Measurements from ENCODE around the gene ACD. TPM values are rescaled to one million over a fixed set of nuclear protein-coding genes. Genes with fewer than 3 reads are reported as not detected.

ACD gene
- total RNA-seq, 1 experiment from 2014 or later = 41.3 TPM

- no peak for TF ChIP-seq NR2C2 (CRISPR knock-in tag; IDR thresholded peaks at IDR 0.05)
- TF ChIP-seq, protein P1, sequence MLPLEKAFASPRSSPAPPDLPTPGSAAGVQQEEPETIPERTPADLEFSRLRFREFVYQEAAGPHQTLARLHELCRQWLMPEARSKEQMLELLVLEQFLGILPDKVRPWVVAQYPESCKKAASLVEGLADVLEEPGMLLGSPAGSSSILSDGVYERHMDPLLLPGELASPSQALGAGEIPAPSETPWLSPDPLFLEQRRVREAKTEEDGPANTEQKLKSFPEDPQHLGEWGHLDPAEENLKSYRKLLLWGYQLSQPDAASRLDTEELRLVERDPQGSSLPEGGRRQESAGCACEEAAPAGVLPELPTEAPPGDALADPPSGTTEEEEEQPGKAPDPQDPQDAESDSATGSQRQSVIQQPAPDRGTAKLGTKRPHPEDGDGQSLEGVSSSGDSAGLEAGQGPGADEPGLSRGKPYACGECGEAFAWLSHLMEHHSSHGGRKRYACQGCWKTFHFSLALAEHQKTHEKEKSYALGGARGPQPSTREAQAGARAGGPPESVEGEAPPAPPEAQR (CRISPR knock-in tag; IDR thresholded peaks at IDR 0.05) = no peak
- TF ChIP-seq, protein P2, sequence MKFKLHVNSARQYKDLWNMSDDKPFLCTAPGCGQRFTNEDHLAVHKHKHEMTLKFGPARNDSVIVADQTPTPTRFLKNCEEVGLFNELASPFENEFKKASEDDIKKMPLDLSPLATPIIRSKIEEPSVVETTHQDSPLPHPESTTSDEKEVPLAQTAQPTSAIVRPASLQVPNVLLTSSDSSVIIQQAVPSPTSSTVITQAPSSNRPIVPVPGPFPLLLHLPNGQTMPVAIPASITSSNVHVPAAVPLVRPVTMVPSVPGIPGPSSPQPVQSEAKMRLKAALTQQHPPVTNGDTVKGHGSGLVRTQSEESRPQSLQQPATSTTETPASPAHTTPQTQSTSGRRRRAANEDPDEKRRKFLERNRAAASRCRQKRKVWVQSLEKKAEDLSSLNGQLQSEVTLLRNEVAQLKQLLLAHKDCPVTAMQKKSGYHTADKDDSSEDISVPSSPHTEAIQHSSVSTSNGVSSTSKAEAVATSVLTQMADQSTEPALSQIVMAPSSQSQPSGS (CRISPR knock-in tag; IDR thresholded peaks at IDR 0.05; ENCODE audit: borderline replicate concordance, low read depth) = no peak
- TF ChIP-seq ZBTB21 (CRISPR knock-in tag; IDR thresholded peaks at IDR 0.05; ENCODE audit: borderline replicate concordance) = no peak
- TF ChIP-seq FOXJ3 (CRISPR knock-in tag; IDR thresholded peaks at IDR 0.05; ENCODE audit: borderline replicate concordance) = no peak
- TF ChIP-seq HMGA2 (CRISPR knock-in tag; IDR thresholded peaks at IDR 0.05) = no peak
These were observed 10.0 kb downstream of the ACD start (continued) for GRCh38 chr16:67650023-67650422.

GRCh38 chr16:67649494-67649931 lies 10.5 kb downstream of the ACD start:
- CTCF ChIA-PET = interaction anchor here (0.6 to 9.6 kb wide), 9 partner anchors 11 to 169 kb away, joined by 3 to 197 read pairs (median 13); partner anchors contain the start of genes ACD, ATP6V0D1, CTCF and PARD6A
- no peak overlapping the region for H3K27ac Mint-ChIP-seq
- POLR2A ChIA-PET = interaction anchor here (0.7 kb wide), 1 partner anchor 17 kb away, joined by 3 read pairs; the partner anchor contains the start of genes C16orf86 and ENKD1
- DNase-seq (ENCODE audit: low spot score) = peak; percentile 93
- H3K27me3 Mint-ChIP-seq (ENCODE audit: low read depth) = peaks cover 87% of the 10 kb centered on the region
- no peaks in the 10 kb centered on the region for H3K9me3 Mint-ChIP-seq
- TF ChIP-seq KAT7 (CRISPR knock-in tag; IDR thresholded peaks at IDR 0.05; ENCODE audit: borderline replicate concordance) = no peak
- TF ChIP-seq ESRRA (CRISPR knock-in tag; IDR thresholded peaks at IDR 0.05; ENCODE audit: borderline replicate concordance) = no peak
- TF ChIP-seq TCF7 (CRISPR knock-in tag; IDR thresholded peaks at IDR 0.05; ENCODE audit: low read depth) = no peak
- no peak for TF ChIP-seq PRRX2 (CRISPR knock-in tag; IDR thresholded peaks at IDR 0.05)
- TF ChIP-seq STAT6 (CRISPR knock-in tag; conservative IDR thresholded peaks at IDR 0.05; ENCODE audit: low read depth) = no peak
- TF ChIP-seq JUN (CRISPR knock-in tag; IDR thresholded peaks at IDR 0.05) = no peak
- no peak for TF ChIP-seq NFATC4 (CRISPR knock-in tag; IDR thresholded peaks at IDR 0.05)
- TF ChIP-seq CREM (CRISPR knock-in tag; IDR thresholded peaks at IDR 0.05) = no peak
- no peak for TF ChIP-seq HMGA2 (CRISPR knock-in tag; IDR thresholded peaks at IDR 0.05)
- TF ChIP-seq ZNF219 (CRISPR knock-in tag; IDR thresholded peaks at IDR 0.05; ENCODE audit: borderline replicate concordance) = no peak
- peak overlapping the region; percentile 52 for H3K4me3 Mint-ChIP-seq
- ATAC-seq = peak; percentile 77
- H3K36me3 Mint-ChIP-seq = no peaks in the 10 kb centered on the region; the same call in 1 of the 2 replicates
- H3K4me1 Mint-ChIP-seq = peaks cover 12% of the 10 kb centered on the region

DNA sequence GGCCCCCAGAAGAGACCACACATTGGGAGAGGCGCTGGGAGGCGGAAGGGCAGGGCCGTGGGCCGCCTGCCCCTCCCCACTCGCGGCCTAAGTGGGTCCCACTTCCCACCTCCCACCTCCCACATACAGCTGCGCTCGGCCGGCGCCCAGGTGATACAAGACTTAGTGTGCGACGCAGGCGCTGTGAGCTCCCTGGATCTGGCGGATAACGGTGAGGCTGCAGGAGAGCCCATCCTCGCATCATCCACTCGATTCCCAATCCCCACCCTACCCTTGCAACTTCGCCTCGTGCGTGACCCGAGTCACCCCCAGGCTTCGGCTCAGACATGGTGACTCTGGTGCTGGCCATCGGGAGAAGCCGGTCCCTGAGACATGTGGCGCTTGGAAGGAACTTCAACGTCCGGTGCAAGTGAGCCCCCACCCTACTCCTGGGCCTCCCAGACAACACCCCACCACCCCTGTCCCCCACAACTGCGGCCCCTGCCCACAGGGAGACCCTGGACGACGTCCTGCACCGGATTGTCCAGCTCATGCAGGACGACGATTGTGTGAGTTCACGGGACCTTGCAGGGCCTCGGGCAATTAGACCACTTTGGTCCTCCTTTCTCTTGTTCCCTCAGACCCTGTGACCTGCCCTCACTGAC lies 11.2 kb downstream of the ACD start:
- peaks cover 12% of the 10 kb centered on the region for H3K4me1 Mint-ChIP-seq
- H3K9me3 Mint-ChIP-seq = no peaks in the 10 kb centered on the region
- ChIA-PET CTCF (interaction anchor here (0.9 to 9.6 kb wide), 12 partner anchors 11 to 128 kb away, joined by 3 to 197 read pairs (median 10); partner anchors contain the start of genes ACD, C16orf86, CTCF and ENKD1), POLR2A (interaction anchor here (1.4 to 1.6 kb wide), 2 partner anchors 12 to 105 kb away, joined by 3 to 9 read pairs; partner anchors contain the start of genes ACD and PARD6A)
- no peak for ATAC-seq
- H3K27me3 Mint-ChIP-seq (ENCODE audit: low read depth) = peaks cover 84% of the 10 kb centered on the region
- DNase-seq (ENCODE audit: low spot score) = no peak
- no peaks in the 10 kb centered on the region; the same call in 1 of the 2 replicates for H3K36me3 Mint-ChIP-seq
- no peak overlapping the region for H3K27ac Mint-ChIP-seq
- peak overlapping the region; percentile 52 for H3K4me3 Mint-ChIP-seq
- TF ChIP-seq FOXP4 (CRISPR knock-in tag; IDR thresholded peaks at IDR 0.05) = no peak
- TF ChIP-seq SMAD4 (CRISPR knock-in tag; IDR thresholded peaks at IDR 0.05) = no peak
- no peak for TF ChIP-seq ZNF532 (CRISPR knock-in tag; IDR thresholded peaks at IDR 0.05; ENCODE audit: borderline replicate concordance)
- TF ChIP-seq TCF7 (CRISPR knock-in tag; IDR thresholded peaks at IDR 0.05; ENCODE audit: low read depth) = no peak
- TF ChIP-seq OVOL2 (CRISPR knock-in tag; IDR thresholded peaks at IDR 0.05; ENCODE audit: borderline replicate concordance) = no peak

Data from WTC11 (cell line).